Lower lobe of right lung (tissue), 2 donors: ENCODE measurements around the gene STAB2. TPM values are rescaled to one million over a fixed set of nuclear protein-coding genes. Genes with fewer than 3 reads are reported as not detected.

Experiments
- ATAC-seq, 2 donors: fragments of 200-7000 bp; cut with Tn5 transposase; one replicate each; pipeline ENCODE4 v1.9.1; 2020 to 2022; ENCODE audit warnings: mild to moderate bottlenecking in 2 of 2, moderate library complexity in 2 of 2
- DNase-seq: peaks from one replicate; pipeline ENCODE4 v3.0.0-alpha.2; 2020
- H3K27ac ChIP-seq: fragments of 200-600 bp; one replicate; pipeline ENCODE4 v1.8.0; 2022
- H3K27me3 ChIP-seq: fragments of 200-600 bp; one replicate; pipeline ENCODE4 v1.8.0; 2022; ENCODE audit warnings: low read depth
- H3K36me3 ChIP-seq: fragments of 200-600 bp; one replicate; pipeline ENCODE4 v1.8.0; 2022; ENCODE audit warnings: mild to moderate bottlenecking
- H3K4me1 ChIP-seq: fragments of 200-600 bp; one replicate; pipeline ENCODE4 v1.8.0; 2022
- H3K4me3 ChIP-seq: fragments of 200-600 bp; one replicate; pipeline ENCODE4 v1.8.0; 2022; ENCODE audit warnings: mild to moderate bottlenecking
- H3K9me3 ChIP-seq: fragments of 200-600 bp; one replicate; pipeline ENCODE4 v1.8.0; 2022
- intact Hi-C: fragments of 100-400 bp; cut with DNase I; formaldehyde crosslinking; loops from one replicate; pipeline ENCODE4 v1.11.0; 2022
- total RNA-seq: library from RNA; stranded (reverse); fragmentation: NEBNext Ultra II Directional; extraction: Animal tissue kit (Norgen Biotek cat#: 25700); gene quantifications from one replicate; pipeline ENCODE4 v1.2.1, GENCODE V29; 2021
- TF ChIP-seq, protein P1 (sequence below): fragments of 200-600 bp; IDR thresholded peaks from one replicate; pipeline ENCODE4 v1.8.0; 2022; ENCODE audit warnings: antibody characterized with exemption, mild to moderate bottlenecking
- donor health status: DM: no; HTN: yes; CAD: no; lungs with severe emphysema.

Gene STAB2
- total RNA-seq, 1 donor from 2014 or later = 1.4 TPM

DNA sequence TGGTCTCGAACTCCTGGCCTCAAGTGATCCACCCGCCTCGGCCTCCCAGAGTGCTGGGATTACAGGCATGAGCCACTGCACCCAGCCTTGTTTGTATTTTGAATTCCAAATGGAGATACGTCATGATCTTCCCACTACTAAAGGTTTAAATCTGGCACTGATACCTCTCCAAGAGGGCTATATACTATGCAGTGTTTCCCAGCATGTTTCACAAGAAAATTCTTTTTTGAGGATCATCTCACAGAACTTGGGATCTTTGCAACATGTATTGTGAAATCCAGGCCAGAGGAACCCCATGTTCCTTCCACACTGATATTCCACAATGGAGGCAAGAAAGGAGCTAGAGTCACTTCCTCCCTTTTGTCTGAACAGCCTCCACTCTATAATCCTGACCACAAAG lies 141.2 kb downstream of the STAB2 start:
- intact Hi-C loops = no loop called here
- Histone ChIP-seq H3K27me3 (no peaks in the 10 kb centered on the region), H3K9me3 (peaks cover 7% of the 10 kb centered on the region), H3K4me1 (no peaks in the 10 kb centered on the region), H3K4me3 (no peak overlapping the region), H3K27ac (no peak overlapping the region), H3K36me3 (no peaks in the 10 kb centered on the region)
- ATAC-seq (no peak), DNase-seq (no peak)
- TF ChIP-seq, protein P1, sequence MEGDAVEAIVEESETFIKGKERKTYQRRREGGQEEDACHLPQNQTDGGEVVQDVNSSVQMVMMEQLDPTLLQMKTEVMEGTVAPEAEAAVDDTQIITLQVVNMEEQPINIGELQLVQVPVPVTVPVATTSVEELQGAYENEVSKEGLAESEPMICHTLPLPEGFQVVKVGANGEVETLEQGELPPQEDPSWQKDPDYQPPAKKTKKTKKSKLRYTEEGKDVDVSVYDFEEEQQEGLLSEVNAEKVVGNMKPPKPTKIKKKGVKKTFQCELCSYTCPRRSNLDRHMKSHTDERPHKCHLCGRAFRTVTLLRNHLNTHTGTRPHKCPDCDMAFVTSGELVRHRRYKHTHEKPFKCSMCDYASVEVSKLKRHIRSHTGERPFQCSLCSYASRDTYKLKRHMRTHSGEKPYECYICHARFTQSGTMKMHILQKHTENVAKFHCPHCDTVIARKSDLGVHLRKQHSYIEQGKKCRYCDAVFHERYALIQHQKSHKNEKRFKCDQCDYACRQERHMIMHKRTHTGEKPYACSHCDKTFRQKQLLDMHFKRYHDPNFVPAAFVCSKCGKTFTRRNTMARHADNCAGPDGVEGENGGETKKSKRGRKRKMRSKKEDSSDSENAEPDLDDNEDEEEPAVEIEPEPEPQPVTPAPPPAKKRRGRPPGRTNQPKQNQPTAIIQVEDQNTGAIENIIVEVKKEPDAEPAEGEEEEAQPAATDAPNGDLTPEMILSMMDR = no peak

DNA sequence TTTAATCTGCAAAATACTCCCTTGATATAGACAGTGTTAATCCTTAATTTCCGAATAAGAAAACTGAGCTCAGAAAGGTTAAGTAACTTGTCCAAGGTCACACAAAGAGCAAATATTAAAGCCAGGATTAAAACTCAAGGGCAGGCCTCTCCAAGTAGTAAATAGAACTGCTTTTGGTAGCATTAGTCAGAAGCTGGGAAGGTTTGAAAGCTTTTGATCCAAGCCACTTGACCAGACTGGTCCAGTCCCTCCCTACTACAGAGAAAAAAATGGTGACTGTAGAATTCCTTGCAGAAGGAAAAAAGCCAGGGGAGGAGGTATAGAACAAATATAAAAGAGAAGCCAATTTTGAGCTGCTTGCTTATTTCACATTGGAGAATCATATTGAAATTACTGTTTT lies 142.4 kb downstream of the STAB2 start:
- no peaks in the 10 kb centered on the region for H3K4me1 ChIP-seq
- ATAC-seq = no peak

DNA sequence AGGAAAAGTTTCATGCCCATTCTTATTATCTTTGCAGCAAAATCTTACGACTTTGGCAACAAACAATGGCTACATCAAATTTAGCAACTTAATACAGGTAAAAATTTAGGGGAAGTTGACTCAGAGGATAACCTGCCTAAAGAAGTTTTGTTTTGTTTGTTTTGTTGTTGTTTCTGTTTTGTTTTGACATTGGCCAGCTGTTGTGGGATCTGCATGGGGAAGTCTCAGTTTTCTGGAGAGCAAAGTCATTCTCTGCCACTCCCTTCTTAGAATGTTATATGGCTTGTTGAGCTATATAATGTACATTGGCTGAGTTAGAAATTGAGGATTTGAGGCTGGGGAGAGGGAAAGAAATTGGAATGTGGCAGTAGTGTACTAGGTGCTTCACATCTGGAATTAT lies 144.5 kb downstream of the STAB2 start:
- intact Hi-C loops = no loop called here
- Histone ChIP-seq H3K27ac (no peak overlapping the region), H3K27me3 (no peaks in the 10 kb centered on the region), H3K9me3 (peaks cover 7% of the 10 kb centered on the region), H3K36me3 (no peaks in the 10 kb centered on the region), H3K4me1 (no peaks in the 10 kb centered on the region), H3K4me3 (no peak overlapping the region)
- ATAC-seq (no peak), DNase-seq (no peak)
- TF ChIP-seq, protein P1 = no peak

More for the DNA sequence above, 142.4 kb downstream of the STAB2 start:
- Histone ChIP-seq H3K27me3 (no peaks in the 10 kb centered on the region), H3K36me3 (no peaks in the 10 kb centered on the region), H3K4me3 (no peak overlapping the region), H3K9me3 (peaks cover 7% of the 10 kb centered on the region), H3K27ac (no peak overlapping the region)
- intact Hi-C loops = no loop called here
- no peak for DNase-seq
- TF ChIP-seq, protein P1 = no peak

DNA sequence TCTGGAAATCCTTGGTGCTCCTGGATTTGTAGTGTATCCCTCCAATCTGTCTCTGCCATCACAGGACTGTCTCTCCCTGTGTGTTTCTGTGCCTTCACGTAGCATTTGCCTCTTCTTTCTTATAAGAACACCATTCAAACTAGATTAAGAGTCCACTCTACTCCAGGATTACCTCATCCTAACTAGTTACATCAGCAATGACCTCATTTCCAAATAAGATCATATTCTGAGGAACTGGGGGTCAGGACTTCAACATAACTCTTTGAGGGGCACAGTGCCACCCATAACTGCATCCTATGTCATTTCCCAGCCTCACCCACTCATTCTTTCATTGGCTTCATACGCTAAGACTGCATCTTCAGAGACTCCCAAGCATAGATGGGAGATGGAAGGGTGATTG lies 147.8 kb downstream of the STAB2 start:
- Histone ChIP-seq H3K27ac (no peak overlapping the region), H3K27me3 (no peaks in the 10 kb centered on the region), H3K36me3 (no peaks in the 10 kb centered on the region), H3K4me1 (no peaks in the 10 kb centered on the region), H3K4me3 (no peak overlapping the region), H3K9me3 (peaks cover 7% of the 10 kb centered on the region)
- no peak for ATAC-seq
- DNase-seq = no peak
- intact Hi-C loops = no loop called here
- TF ChIP-seq, protein P1 = no peak

- H3K27me3 ChIP-seq = no peaks in the 10 kb centered on the region
- H3K9me3 ChIP-seq = peaks cover 7% of the 10 kb centered on the region
- ATAC-seq (no peak), DNase-seq (no peak)
- H3K27ac ChIP-seq = no peak overlapping the region
- H3K4me1 ChIP-seq = no peaks in the 10 kb centered on the region
- intact Hi-C loops = no loop called here
- no peak overlapping the region for H3K4me3 ChIP-seq
- TF ChIP-seq, protein P1 = no peak
- no peaks in the 10 kb centered on the region for H3K36me3 ChIP-seq
Measured at GRCh38 chr12:103735291-103735690, 148.2 kb downstream of the STAB2 start.

DNA sequence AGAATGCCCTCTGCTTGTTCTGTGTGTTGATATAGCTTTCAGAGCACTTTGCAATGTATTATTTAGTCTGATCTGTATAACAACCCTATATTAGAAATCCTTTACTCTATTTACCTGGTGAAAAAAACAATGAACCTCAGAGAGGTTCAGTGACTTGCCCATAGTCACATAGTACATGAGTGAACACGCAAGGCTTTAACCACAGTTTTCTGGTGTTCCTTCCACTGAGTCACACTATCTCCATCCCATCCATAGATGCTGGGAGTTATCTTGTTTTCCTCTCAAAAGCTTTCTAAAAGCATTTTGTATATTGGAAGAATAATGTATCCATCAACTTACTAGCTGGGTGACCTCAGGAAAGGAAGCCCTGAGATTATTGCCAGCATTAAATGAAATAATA lies 149.5 kb downstream of the STAB2 start:
- H3K27me3 ChIP-seq = no peaks in the 10 kb centered on the region
- H3K4me3 ChIP-seq = no peak overlapping the region
- DNase-seq (no peak), ATAC-seq (no peak)
- no peaks in the 10 kb centered on the region for H3K4me1 ChIP-seq
- H3K27ac ChIP-seq = no peak overlapping the region
- H3K9me3 ChIP-seq = peaks cover under 1% of the 10 kb centered on the region
- no peaks in the 10 kb centered on the region for H3K36me3 ChIP-seq
- TF ChIP-seq, protein P1 = no peak
- intact Hi-C loops = no loop called here
